ENCODE measurements around the gene HIBADH. TPM values are rescaled to one million over a fixed set of nuclear protein-coding genes. Genes with fewer than 3 reads are reported as not detected.

Gene HIBADH
- total and polyA plus RNA-seq, 2 donors (not counting 3 experiments of a cell fraction or from before 2014, with no cell fraction given): 22.6 to 30.5 TPM

DNA sequence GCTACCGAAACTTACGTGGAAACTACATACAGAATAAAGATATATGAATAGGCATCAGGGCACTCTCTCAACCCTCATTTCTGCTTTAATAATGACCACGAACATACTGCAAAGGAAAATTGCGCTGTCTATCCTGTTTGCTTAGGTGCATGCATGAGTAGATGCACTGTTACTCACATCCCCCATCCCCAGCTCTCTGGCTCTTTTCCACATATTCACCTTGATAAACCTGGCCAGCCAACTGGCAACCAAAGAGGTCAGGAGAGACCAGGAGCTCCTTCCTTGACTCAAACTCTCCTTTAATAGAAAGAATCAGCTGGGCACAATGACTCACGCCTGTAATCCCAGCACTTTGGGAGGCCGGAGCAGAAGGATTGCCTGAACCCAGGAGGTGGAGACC is 29.6 kb downstream of the HIBADH start:
- Histone ChIP-seq H3K9ac (replicated peaks; ENCODE audit: extremely low read depth, insufficient read depth, low read length) (no peak overlapping the region), H4K20me1 (replicated peaks; ENCODE audit: control insufficient read depth, extremely low read depth, insufficient read depth, low read length) (no peaks in the 10 kb centered on the region), H3K4me2 (ENCODE audit: insufficient read depth, low read length) (no peak overlapping the region), H3K9me1 (replicated peaks; ENCODE audit: control insufficient read depth, extremely low read depth, insufficient read depth, low read length) (no peaks in the 10 kb centered on the region), H3K36me3 (ENCODE audit: control insufficient read depth in 2 of 2, extremely low read depth in 1 of 2, insufficient read depth in 2 of 2, low read length in 2 of 2) (no peaks in the 10 kb centered on the region), H3K9me3 (replicated peaks; ENCODE audit: control insufficient read depth, insufficient read depth, low read length) (no peaks in the 10 kb centered on the region), H3K27ac (ENCODE audit: insufficient read depth, low read depth, low read length) (no peak overlapping the region), H3K27me3 (ENCODE audit: control insufficient read depth in 2 of 2, insufficient read depth in 2 of 2, low read length in 2 of 2) (no peaks in the 10 kb centered on the region), H3K79me2 (ENCODE audit: control insufficient read depth, insufficient read depth, low read length) (no peaks in the 10 kb centered on the region), H3K4me1 (ENCODE audit: control insufficient read depth, extremely low read depth, insufficient read depth, low read length) (no peaks in the 10 kb centered on the region), H2AFZ (ENCODE audit: low read depth, low read length) (no peak overlapping the region), H3K4me3 (replicated peaks in 1 of 3; ENCODE audit: insufficient read depth in 1 of 3, low read depth in 1 of 3, low read length in 3 of 3) (no peak overlapping the region)
- no TSS peak for BruUV-seq (replicated peaks)
- no peak for FAIRE-seq
- intact Hi-C loops (cut with micrococcal nuclease): no loop called here
- DNase-seq (ENCODE audit: low read depth, low spot score): no peak
- dilution Hi-C loops (cut with MboI; ENCODE audit: extremely low pct_ligation_motif_present, low sequenced_read_pairs): no loop called here
- no peak for TF ChIP-seq FOS (IDR thresholded peaks at IDR 0.05; ENCODE audit: borderline replicate concordance, insufficient read depth, low read length)
- no peak for TF ChIP-seq JUN (IDR thresholded peaks at IDR 0.05; ENCODE audit: borderline replicate concordance, insufficient read depth, insufficient read length, low read depth)
- no peak for TF ChIP-seq GATA2 (IDR thresholded peaks at IDR 0.05; ENCODE audit: insufficient read depth, insufficient read length, low read depth, low read length)
- no peak for TF ChIP-seq MYC (IDR thresholded peaks at IDR 0.05; ENCODE audit: low read depth, low read length)
- TF ChIP-seq, protein P1, sequence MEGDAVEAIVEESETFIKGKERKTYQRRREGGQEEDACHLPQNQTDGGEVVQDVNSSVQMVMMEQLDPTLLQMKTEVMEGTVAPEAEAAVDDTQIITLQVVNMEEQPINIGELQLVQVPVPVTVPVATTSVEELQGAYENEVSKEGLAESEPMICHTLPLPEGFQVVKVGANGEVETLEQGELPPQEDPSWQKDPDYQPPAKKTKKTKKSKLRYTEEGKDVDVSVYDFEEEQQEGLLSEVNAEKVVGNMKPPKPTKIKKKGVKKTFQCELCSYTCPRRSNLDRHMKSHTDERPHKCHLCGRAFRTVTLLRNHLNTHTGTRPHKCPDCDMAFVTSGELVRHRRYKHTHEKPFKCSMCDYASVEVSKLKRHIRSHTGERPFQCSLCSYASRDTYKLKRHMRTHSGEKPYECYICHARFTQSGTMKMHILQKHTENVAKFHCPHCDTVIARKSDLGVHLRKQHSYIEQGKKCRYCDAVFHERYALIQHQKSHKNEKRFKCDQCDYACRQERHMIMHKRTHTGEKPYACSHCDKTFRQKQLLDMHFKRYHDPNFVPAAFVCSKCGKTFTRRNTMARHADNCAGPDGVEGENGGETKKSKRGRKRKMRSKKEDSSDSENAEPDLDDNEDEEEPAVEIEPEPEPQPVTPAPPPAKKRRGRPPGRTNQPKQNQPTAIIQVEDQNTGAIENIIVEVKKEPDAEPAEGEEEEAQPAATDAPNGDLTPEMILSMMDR (IDR thresholded peaks at IDR 0.05; ENCODE audit: extremely low read depth in 1 of 2, insufficient read depth in 1 of 2, low read depth in 1 of 2, low read length in 2 of 2): no peak
- no peak for TF ChIP-seq EZH2 (IDR thresholded peaks at IDR 0.05; ENCODE audit: borderline replicate concordance, low read depth, low read length, severe bottlenecking)
- TF ChIP-seq POLR2A (IDR thresholded peaks at IDR 0.05; ENCODE audit: low read depth, low read length): no peak
- ChIA-PET CTCF (interaction anchor here (1.0 to 1.4 kb wide), 3 partner anchors 9 to 30 kb away, joined by 3 to 7 read pairs (median 3); partner anchors contain the start of gene HIBADH), POLR2A (no interaction called here)

Data from endothelial cell of umbilical vein (primary cell).